ENCODE results near the gene CACNA2D3. TPM values are rescaled to one million over a fixed set of nuclear protein-coding genes. Genes with fewer than 3 reads are reported as not detected.

The CACNA2D3 gene
- polyA plus RNA-seq, 1 donor = 0.97 TPM

DNA sequence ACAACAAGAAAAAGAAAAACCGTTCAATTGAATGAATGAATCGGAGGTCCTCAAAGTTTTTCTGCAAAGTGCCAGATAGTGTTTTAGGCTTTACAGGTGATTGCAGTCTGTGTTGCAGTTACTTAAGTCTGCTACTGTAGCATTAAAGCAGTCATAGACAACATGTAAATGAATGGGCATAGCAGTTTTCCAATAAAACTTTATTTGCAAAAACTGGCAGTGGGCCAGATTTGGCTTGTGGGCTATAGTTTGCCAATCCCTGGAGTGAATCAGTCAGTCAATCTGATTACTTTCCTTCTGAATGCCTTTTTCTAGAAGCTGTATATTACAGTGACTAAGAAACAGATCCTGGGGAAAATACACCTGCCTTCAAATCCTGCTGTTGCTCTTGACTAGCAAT lies 562.9 kb downstream of the CACNA2D3 start:
- 100% methylated on average over 1 of the region's 2 CpGs for WGBS (ENCODE audit: insufficient coverage, low lambda C conversion rate)

DNA sequence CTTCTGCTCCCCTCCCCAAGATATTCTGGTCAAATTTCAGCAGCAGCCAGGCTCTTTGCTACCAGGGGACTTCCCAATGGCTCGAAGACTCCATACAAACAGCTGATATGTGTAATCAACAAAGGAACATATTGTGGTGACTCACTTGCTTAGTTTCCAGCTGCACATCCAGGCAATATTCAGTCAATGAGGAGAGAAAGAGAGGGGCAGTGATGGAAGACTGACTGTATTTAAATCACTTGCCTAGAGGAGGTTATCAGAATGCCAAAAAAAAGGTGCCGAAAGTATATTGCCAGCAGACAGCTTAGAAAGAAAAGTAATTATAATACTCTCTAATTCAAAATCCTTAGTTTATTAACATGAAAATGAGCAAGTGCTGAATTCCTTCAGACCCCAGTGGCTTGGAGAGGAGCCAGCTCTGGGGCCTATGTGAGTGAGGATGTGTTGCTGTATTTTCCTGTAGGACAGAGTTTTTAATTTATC lies 569.0 kb downstream of the CACNA2D3 start:
- H3K27me3 ChIP-seq (ENCODE audit: control insufficient read depth, insufficient read depth, low read length) = no peaks in the 10 kb centered on the region
- no peak overlapping the region for H3K4me3 ChIP-seq (ENCODE audit: low read length)
- no peaks in the 10 kb centered on the region for H3K9me3 ChIP-seq (ENCODE audit: control insufficient read depth, low read depth, low read length)
- DNase-seq = peak; percentile 4 to 14
- no peak overlapping the region for H3K27ac ChIP-seq (ENCODE audit: low read length)
- H3K4me1 ChIP-seq (ENCODE audit: control insufficient read depth, insufficient read depth, low read length) = no peaks in the 10 kb centered on the region
- no CpG with 5 or more reads among the region's 2 CpGs for WGBS (ENCODE audit: insufficient coverage, low lambda C conversion rate)
- no peaks in the 10 kb centered on the region for H3K36me3 ChIP-seq (ENCODE audit: control insufficient read depth, insufficient read depth, low read length)

More for the DNA sequence above, 562.9 kb downstream of the CACNA2D3 start:
- Histone ChIP-seq H3K27me3 (ENCODE audit: control insufficient read depth, insufficient read depth, low read length) (no peaks in the 10 kb centered on the region), H3K9me3 (ENCODE audit: control insufficient read depth, low read depth, low read length) (no peaks in the 10 kb centered on the region), H3K27ac (ENCODE audit: low read length) (no peak overlapping the region), H3K4me1 (ENCODE audit: control insufficient read depth, insufficient read depth, low read length) (no peaks in the 10 kb centered on the region), H3K36me3 (ENCODE audit: control insufficient read depth, insufficient read depth, low read length) (no peaks in the 10 kb centered on the region), H3K4me3 (ENCODE audit: low read length) (no peak overlapping the region)
- DNase-seq = no peak

DNA sequence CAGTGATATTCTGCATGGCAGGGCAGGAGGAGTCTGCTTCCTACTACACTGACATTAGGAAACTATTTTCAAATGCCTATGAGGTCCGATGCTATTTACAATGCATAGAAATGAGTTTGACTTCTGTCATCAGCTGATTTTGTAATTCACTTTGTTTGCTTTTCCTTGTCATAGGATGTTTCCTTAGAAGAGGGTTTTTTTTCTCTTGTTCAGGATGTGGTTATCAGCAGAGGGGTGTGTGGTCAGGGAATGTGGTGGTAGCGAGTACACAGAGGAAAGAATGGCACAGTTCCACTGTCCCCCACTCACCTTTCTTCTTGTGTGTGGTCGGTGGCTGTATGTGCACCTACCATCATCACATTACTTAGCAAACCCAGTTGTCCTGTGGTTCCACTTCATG lies 574.0 kb downstream of the CACNA2D3 start:
- Histone ChIP-seq H3K4me1 (ENCODE audit: control insufficient read depth, insufficient read depth, low read length) (no peaks in the 10 kb centered on the region), H3K9me3 (ENCODE audit: control insufficient read depth, low read depth, low read length) (no peaks in the 10 kb centered on the region), H3K27me3 (ENCODE audit: control insufficient read depth, insufficient read depth, low read length) (no peaks in the 10 kb centered on the region), H3K27ac (ENCODE audit: low read length) (no peak overlapping the region), H3K4me3 (ENCODE audit: low read length) (no peak overlapping the region), H3K36me3 (ENCODE audit: control insufficient read depth, insufficient read depth, low read length) (no peaks in the 10 kb centered on the region)
- DNase-seq = no peak
- no CpG with 5 or more reads among the region's 3 CpGs for WGBS (ENCODE audit: insufficient coverage, low lambda C conversion rate)

GRCh38 chr3:54698054-54698453 lies 575.7 kb downstream of the CACNA2D3 start:
- no peak overlapping the region for H3K27ac ChIP-seq (ENCODE audit: low read length)
- H3K9me3 ChIP-seq (ENCODE audit: control insufficient read depth, low read depth, low read length) = no peaks in the 10 kb centered on the region
- no CpG with 5 or more reads among the region's 1 CpG for WGBS (ENCODE audit: insufficient coverage, low lambda C conversion rate)

GRCh38 chr3:54703923-54704322 lies 581.6 kb downstream of the CACNA2D3 start:
- no peak for DNase-seq
- Histone ChIP-seq H3K27me3 (ENCODE audit: control insufficient read depth, insufficient read depth, low read length) (no peaks in the 10 kb centered on the region), H3K9me3 (ENCODE audit: control insufficient read depth, low read depth, low read length) (no peaks in the 10 kb centered on the region), H3K4me3 (ENCODE audit: low read length) (no peak overlapping the region), H3K36me3 (ENCODE audit: control insufficient read depth, insufficient read depth, low read length) (no peaks in the 10 kb centered on the region), H3K4me1 (ENCODE audit: control insufficient read depth, insufficient read depth, low read length) (no peaks in the 10 kb centered on the region), H3K27ac (ENCODE audit: low read length) (no peak overlapping the region)
- 100% methylated on average over 1 of the region's 1 CpG for WGBS (ENCODE audit: insufficient coverage, low lambda C conversion rate)

More at GRCh38 chr3:54698054-54698453, 575.7 kb downstream of the CACNA2D3 start:
- H3K4me3 ChIP-seq (ENCODE audit: low read length) = no peak overlapping the region
- H3K4me1 ChIP-seq (ENCODE audit: control insufficient read depth, insufficient read depth, low read length) = no peaks in the 10 kb centered on the region
- DNase-seq = no peak
- H3K27me3 ChIP-seq (ENCODE audit: control insufficient read depth, insufficient read depth, low read length) = no peaks in the 10 kb centered on the region
- H3K36me3 ChIP-seq (ENCODE audit: control insufficient read depth, insufficient read depth, low read length) = no peaks in the 10 kb centered on the region

DNA sequence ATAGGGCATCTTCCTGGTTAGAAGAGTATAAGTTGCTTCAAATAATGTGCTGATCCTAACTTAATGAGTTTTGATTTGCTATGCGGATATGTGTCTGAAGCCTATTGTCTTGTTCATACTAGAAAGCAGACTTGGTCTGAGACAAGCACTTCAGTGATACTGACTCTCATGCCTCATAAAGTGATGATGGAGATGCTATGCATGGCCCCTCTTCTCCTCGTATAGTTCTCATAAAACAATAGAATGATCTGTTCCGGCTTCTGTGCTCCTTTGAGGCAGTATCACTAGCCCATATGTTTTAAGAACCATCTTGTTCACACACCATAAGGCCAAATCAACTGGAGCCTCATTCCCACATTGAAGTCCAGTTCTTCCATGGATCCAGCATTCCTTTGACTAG lies 583.4 kb downstream of the CACNA2D3 start:
- no peak overlapping the region for H3K27ac ChIP-seq (ENCODE audit: low read length)
- no peak for DNase-seq
- H3K27me3 ChIP-seq (ENCODE audit: control insufficient read depth, insufficient read depth, low read length) = no peaks in the 10 kb centered on the region
- WGBS (ENCODE audit: insufficient coverage, low lambda C conversion rate) = no CpG with 5 or more reads among the region's 3 CpGs
- H3K4me1 ChIP-seq (ENCODE audit: control insufficient read depth, insufficient read depth, low read length) = no peaks in the 10 kb centered on the region
- no peak overlapping the region for H3K4me3 ChIP-seq (ENCODE audit: low read length)
- no peaks in the 10 kb centered on the region for H3K9me3 ChIP-seq (ENCODE audit: control insufficient read depth, low read depth, low read length)
- no peaks in the 10 kb centered on the region for H3K36me3 ChIP-seq (ENCODE audit: control insufficient read depth, insufficient read depth, low read length)

DNA sequence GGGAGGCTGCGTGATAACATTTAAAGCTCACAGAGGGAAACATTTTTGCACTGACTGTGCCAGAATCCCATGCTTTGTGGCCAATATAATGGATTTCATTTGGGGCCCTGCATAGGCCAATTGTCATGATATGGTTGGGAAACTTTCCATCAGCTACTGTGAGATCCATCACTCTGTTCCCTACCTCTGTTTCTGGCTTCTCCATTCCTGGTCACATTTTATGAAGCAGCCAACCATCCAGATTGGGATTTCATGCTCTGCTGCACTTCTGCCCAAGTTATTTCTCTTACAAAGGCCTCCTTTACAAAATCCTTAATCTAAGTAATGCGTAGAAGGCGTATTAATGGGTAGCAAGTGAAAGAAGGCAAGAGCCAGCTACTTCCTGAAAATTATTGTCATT lies 584.4 kb downstream of the CACNA2D3 start:
- no CpG with 5 or more reads among the region's 3 CpGs for WGBS (ENCODE audit: insufficient coverage, low lambda C conversion rate)
- H3K4me1 ChIP-seq (ENCODE audit: control insufficient read depth, insufficient read depth, low read length) = no peaks in the 10 kb centered on the region
- H3K4me3 ChIP-seq (ENCODE audit: low read length) = no peak overlapping the region
- no peaks in the 10 kb centered on the region for H3K27me3 ChIP-seq (ENCODE audit: control insufficient read depth, insufficient read depth, low read length)
- DNase-seq = no peak
- H3K27ac ChIP-seq (ENCODE audit: low read length) = no peak overlapping the region
- H3K9me3 ChIP-seq (ENCODE audit: control insufficient read depth, low read depth, low read length) = no peaks in the 10 kb centered on the region
- H3K36me3 ChIP-seq (ENCODE audit: control insufficient read depth, insufficient read depth, low read length) = no peaks in the 10 kb centered on the region

- WGBS (ENCODE audit: insufficient coverage, low lambda C conversion rate) = 96% methylated on average over 3 of the region's 3 CpGs
- Histone ChIP-seq H3K36me3 (ENCODE audit: control insufficient read depth, insufficient read depth, low read length) (no peaks in the 10 kb centered on the region), H3K4me3 (ENCODE audit: low read length) (no peak overlapping the region), H3K9me3 (ENCODE audit: control insufficient read depth, low read depth, low read length) (no peaks in the 10 kb centered on the region), H3K4me1 (ENCODE audit: control insufficient read depth, insufficient read depth, low read length) (no peaks in the 10 kb centered on the region), H3K27me3 (ENCODE audit: control insufficient read depth, insufficient read depth, low read length) (no peaks in the 10 kb centered on the region), H3K27ac (ENCODE audit: low read length) (no peak overlapping the region)
- no peak for DNase-seq
Measured at GRCh38 chr3:54709785-54710184, 587.4 kb downstream of the CACNA2D3 start.

GRCh38 chr3:54710954-54711353 lies 588.6 kb downstream of the CACNA2D3 start:
- Histone ChIP-seq H3K27me3 (ENCODE audit: control insufficient read depth, insufficient read depth, low read length) (no peaks in the 10 kb centered on the region), H3K4me1 (ENCODE audit: control insufficient read depth, insufficient read depth, low read length) (no peaks in the 10 kb centered on the region), H3K4me3 (ENCODE audit: low read length) (no peak overlapping the region), H3K27ac (ENCODE audit: low read length) (no peak overlapping the region), H3K36me3 (ENCODE audit: control insufficient read depth, insufficient read depth, low read length) (no peaks in the 10 kb centered on the region), H3K9me3 (ENCODE audit: control insufficient read depth, low read depth, low read length) (no peaks in the 10 kb centered on the region)
- WGBS (ENCODE audit: insufficient coverage, low lambda C conversion rate) = no CpG with 5 or more reads among the region's 5 CpGs
- DNase-seq = peak in 1 of 2 donors; percentile 33

- DNase-seq = no peak
- H3K27me3 ChIP-seq (ENCODE audit: control insufficient read depth, insufficient read depth, low read length) = no peaks in the 10 kb centered on the region
- no peak overlapping the region for H3K27ac ChIP-seq (ENCODE audit: low read length)
- no peaks in the 10 kb centered on the region for H3K36me3 ChIP-seq (ENCODE audit: control insufficient read depth, insufficient read depth, low read length)
- no peaks in the 10 kb centered on the region for H3K9me3 ChIP-seq (ENCODE audit: control insufficient read depth, low read depth, low read length)
- no CpG with 5 or more reads among the region's 5 CpGs for WGBS (ENCODE audit: insufficient coverage, low lambda C conversion rate)
- H3K4me3 ChIP-seq (ENCODE audit: low read length) = no peak overlapping the region
- H3K4me1 ChIP-seq (ENCODE audit: control insufficient read depth, insufficient read depth, low read length) = no peaks in the 10 kb centered on the region
Measured at GRCh38 chr3:54712539-54712938, 590.2 kb downstream of the CACNA2D3 start.

GRCh38 chr3:54713031-54713430 lies 590.7 kb downstream of the CACNA2D3 start:
- no peak overlapping the region for H3K27ac ChIP-seq (ENCODE audit: low read length)
- no peaks in the 10 kb centered on the region for H3K27me3 ChIP-seq (ENCODE audit: control insufficient read depth, insufficient read depth, low read length)
- no peak for DNase-seq
- H3K4me3 ChIP-seq (ENCODE audit: low read length) = no peak overlapping the region
- 60% methylated on average over 1 of the region's 1 CpG for WGBS (ENCODE audit: insufficient coverage, low lambda C conversion rate)
- H3K4me1 ChIP-seq (ENCODE audit: control insufficient read depth, insufficient read depth, low read length) = no peaks in the 10 kb centered on the region
- no peaks in the 10 kb centered on the region for H3K36me3 ChIP-seq (ENCODE audit: control insufficient read depth, insufficient read depth, low read length)
- H3K9me3 ChIP-seq (ENCODE audit: control insufficient read depth, low read depth, low read length) = no peaks in the 10 kb centered on the region
